Osteoblast (primary cell): Measurements from ENCODE around the gene RGS8. TPM values are rescaled to one million over a fixed set of nuclear protein-coding genes. Genes with fewer than 3 reads are reported as not detected.

Source experiments
- DNase-seq: peaks from one replicate; pipeline ENCODE4 v3.0.0; 2011; ENCODE audit warnings: low spot score, mixed read lengths; ENCODE audit not compliant: insufficient read length; ENCODE audit errors: missing footprints
- H2AFZ ChIP-seq: 2 replicates; pipeline ENCODE4 v1.6.0; 2011; ENCODE audit warnings: mild to moderate bottlenecking, low read length
- H3K27ac ChIP-seq: 2 replicates; pipeline ENCODE4 v1.5.1; 2011; ENCODE audit warnings: mild to moderate bottlenecking, low read depth, low read length, moderate library complexity
- H3K27me3 ChIP-seq: 2 replicates; pipeline ENCODE4 v1.6.0; 2012; ENCODE audit warnings: mild to moderate bottlenecking, control low read depth, inconsistent platforms, low read length, moderate library complexity; ENCODE audit not compliant: insufficient read depth
- H3K36me3 ChIP-seq: 2 replicates; pipeline ENCODE4 v1.5.1; 2011; ENCODE audit warnings: mild to moderate bottlenecking, low read length, control low read depth, moderate library complexity; ENCODE audit not compliant: insufficient read depth
- H3K4me1 ChIP-seq: 2 replicates; pipeline ENCODE4 v1.5.1; 2011; ENCODE audit warnings: mild to moderate bottlenecking, low read length, control low read depth, moderate library complexity; ENCODE audit not compliant: insufficient read depth
- H3K4me2 ChIP-seq: 2 replicates; pipeline ENCODE4 v1.6.0; 2011; ENCODE audit warnings: mild to moderate bottlenecking, low read length; ENCODE audit not compliant: insufficient read depth
- H3K4me3 ChIP-seq: fragments of 200-600 bp; sonication (generic); 3 replicates; pipeline ENCODE4 v1.5.1; 2012; ENCODE audit warnings: mild to moderate bottlenecking, low read length, inconsistent platforms; ENCODE audit not compliant: insufficient read depth
- H3K79me2 ChIP-seq: 2 replicates; pipeline ENCODE4 v1.6.0; 2012; ENCODE audit warnings: mild to moderate bottlenecking, low read length, control low read depth, inconsistent platforms; ENCODE audit not compliant: insufficient read depth
- H3K9me3 ChIP-seq: 2 replicates; pipeline ENCODE4 v1.5.1; 2011; ENCODE audit warnings: low read depth, low read length, control low read depth
- H4K20me1 ChIP-seq: 2 replicates; pipeline ENCODE4 v1.6.0; 2012; ENCODE audit warnings: mild to moderate bottlenecking, low read length, control low read depth; ENCODE audit not compliant: insufficient read depth
- CTCF ChIP-seq: IDR thresholded peaks from 2 replicates; pipeline ENCODE4 v1.5.1; 2011; ENCODE audit warnings: mild to moderate bottlenecking, low read depth, low read length, moderate library complexity; ENCODE audit errors: extremely low read depth
- total RNA-seq: library from RNA; depleted of rRNA; stranded (reverse); fragments of >200 nt; gene quantifications from 2 replicates; pipeline ENCODE4 v1.2.3, GENCODE V29; 2012

RGS8 gene
- total RNA-seq, 1 donor = not detected

- peaks cover 8% of the 10 kb centered on the region for H3K27me3 ChIP-seq
- no peaks in the 10 kb centered on the region for H4K20me1 ChIP-seq
- H3K4me2 ChIP-seq = no peak overlapping the region
- no peak overlapping the region for H2AFZ ChIP-seq
- no peak overlapping the region for H3K4me3 ChIP-seq
- H3K27ac ChIP-seq = no peak overlapping the region
- no peak for DNase-seq
- H3K36me3 ChIP-seq = no peaks in the 10 kb centered on the region
- peaks cover 5% of the 10 kb centered on the region for H3K4me1 ChIP-seq
- H3K9me3 ChIP-seq = no peaks in the 10 kb centered on the region
- TF ChIP-seq CTCF = no peak
- no peaks in the 10 kb centered on the region for H3K79me2 ChIP-seq
Observed at GRCh38 chr1:182676274-182676673, 8.1 kb downstream of the RGS8 start.

DNA sequence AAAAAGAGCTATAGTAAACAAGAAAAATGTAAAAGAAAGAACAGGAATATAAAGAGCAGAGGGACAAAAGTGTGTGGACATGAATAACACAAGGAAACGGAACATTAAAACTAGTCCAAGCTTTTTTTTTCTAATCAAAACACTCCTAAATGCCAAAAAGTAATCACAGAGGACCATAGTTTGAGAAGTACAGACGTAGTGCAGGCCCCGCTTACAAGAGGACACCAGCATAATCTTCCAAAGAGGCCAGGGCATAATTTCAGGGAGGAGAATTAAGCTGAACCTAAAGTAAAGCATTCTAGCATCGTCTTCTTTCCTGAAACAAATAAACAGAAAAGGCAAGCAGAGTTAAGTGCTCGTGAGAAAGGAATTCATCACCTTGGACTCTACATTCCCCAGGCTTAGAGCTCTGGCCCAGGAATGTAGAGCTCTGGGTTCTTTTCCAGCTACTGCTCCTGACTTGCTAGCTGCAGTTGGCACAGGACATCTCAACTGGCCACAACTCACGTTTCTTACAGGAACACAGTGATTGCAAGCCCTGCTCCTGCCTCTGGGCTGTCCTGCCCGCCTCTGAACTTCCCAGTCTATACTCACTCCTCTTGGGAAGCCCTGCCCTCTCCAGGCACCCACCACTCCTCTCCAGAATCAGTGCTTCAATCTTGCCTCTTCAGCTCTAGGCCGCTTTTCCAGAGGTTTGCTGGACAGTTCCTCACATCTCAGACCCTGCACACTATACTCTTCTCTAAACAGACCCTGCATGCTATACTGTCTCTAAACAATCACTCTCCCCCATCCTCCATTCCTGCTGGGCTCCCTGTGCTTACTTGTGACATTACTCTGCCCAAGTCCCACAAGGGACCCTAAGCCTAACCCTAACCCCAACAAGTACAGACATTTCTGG is 9.8 kb downstream of the RGS8 start:
- no peak overlapping the region for H2AFZ ChIP-seq
- H3K4me1 ChIP-seq = no peaks in the 10 kb centered on the region
- no peak overlapping the region for H3K4me2 ChIP-seq
- H3K9me3 ChIP-seq = no peaks in the 10 kb centered on the region
- no peak overlapping the region for H3K4me3 ChIP-seq
- H3K36me3 ChIP-seq = no peaks in the 10 kb centered on the region
- H4K20me1 ChIP-seq = no peaks in the 10 kb centered on the region
- no peak overlapping the region for H3K27ac ChIP-seq
- no peak for TF ChIP-seq CTCF
- peaks cover 8% of the 10 kb centered on the region for H3K27me3 ChIP-seq
- DNase-seq = no peak
- H3K79me2 ChIP-seq = no peaks in the 10 kb centered on the region

DNA sequence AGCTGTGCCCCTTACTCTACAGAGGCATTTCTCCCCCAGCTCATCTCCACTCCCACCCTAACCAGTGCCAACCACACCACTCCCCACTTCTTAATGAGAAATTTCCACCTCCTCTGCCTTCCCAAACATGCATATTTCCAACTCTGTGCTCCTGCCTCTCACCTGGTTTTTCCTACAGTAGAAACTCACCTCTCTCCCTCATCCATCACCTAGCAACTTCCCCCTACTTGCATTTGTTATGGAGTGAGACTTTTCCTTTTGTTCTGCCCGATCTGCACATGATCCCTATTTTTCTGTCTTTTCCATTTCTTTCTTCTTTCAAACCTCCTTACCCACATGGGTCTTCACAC is 11.9 kb downstream of the RGS8 start:
- no peak for DNase-seq
- H3K27ac ChIP-seq = no peak overlapping the region
- peaks cover 8% of the 10 kb centered on the region for H3K27me3 ChIP-seq
- no peaks in the 10 kb centered on the region for H4K20me1 ChIP-seq
- H3K4me1 ChIP-seq = no peaks in the 10 kb centered on the region
- no peak overlapping the region for H3K4me2 ChIP-seq
- no peak overlapping the region for H2AFZ ChIP-seq
- no peaks in the 10 kb centered on the region for H3K79me2 ChIP-seq
- no peaks in the 10 kb centered on the region for H3K9me3 ChIP-seq
- no peaks in the 10 kb centered on the region for H3K36me3 ChIP-seq
- no peak for TF ChIP-seq CTCF
- H3K4me3 ChIP-seq = no peak overlapping the region

- H3K27ac ChIP-seq = no peak overlapping the region
- H3K36me3 ChIP-seq = no peaks in the 10 kb centered on the region
- no peaks in the 10 kb centered on the region for H3K79me2 ChIP-seq
- TF ChIP-seq CTCF = no peak
- no peaks in the 10 kb centered on the region for H3K9me3 ChIP-seq
- H4K20me1 ChIP-seq = no peaks in the 10 kb centered on the region
- no peak overlapping the region for H3K4me2 ChIP-seq
- H3K4me3 ChIP-seq = no peak overlapping the region
- DNase-seq = no peak
- peaks cover 8% of the 10 kb centered on the region for H3K27me3 ChIP-seq
- no peaks in the 10 kb centered on the region for H3K4me1 ChIP-seq
- no peak overlapping the region for H2AFZ ChIP-seq
Observed at GRCh38 chr1:182671750-182672486, 12.5 kb downstream of the RGS8 start.
